OCI-LY1 (cell line): Measurements from ENCODE around the gene TEX26.

Experiments
- H2AFZ ChIP-seq: fragments of 200-600 bp; sonication (generic), shearing (Covaris generic); 2 replicates; pipeline ENCODE4 v1.6.0; 2014; ENCODE audit warnings: antibody characterized with exemption, mild to moderate bottlenecking, low read length
- H3F3A ChIP-seq: fragments of 200-600 bp; sonication (generic), shearing (Covaris generic); 2 replicates; pipeline ENCODE4 v1.6.0; 2014; ENCODE audit warnings: mild to moderate bottlenecking, antibody characterized with exemption, low read length, moderate library complexity; ENCODE audit not compliant: insufficient read depth
- H3K27ac ChIP-seq: fragments of 200-600 bp; sonication (generic); 2 replicates; pipeline ENCODE4 v1.5.1; 2014; ENCODE audit warnings: low read length, mixed run types, mild to moderate bottlenecking, low read depth; ENCODE audit not compliant: poor library complexity, severe bottlenecking
- H3K27me3 ChIP-seq: fragments of 200-600 bp; sonication (generic); 2 replicates; pipeline ENCODE4 v1.6.0; 2014; ENCODE audit warnings: antibody characterized with exemption, mild to moderate bottlenecking, low read length, moderate library complexity; ENCODE audit not compliant: insufficient read depth
- H3K36me3 ChIP-seq: fragments of 200-600 bp; sonication (generic); 2 replicates; pipeline ENCODE4 v1.6.1; 2014; ENCODE audit warnings: mild to moderate bottlenecking, antibody characterized with exemption, low read length, moderate library complexity, mixed read lengths; ENCODE audit not compliant: insufficient read depth
- H3K4me1 ChIP-seq: fragments of 200-600 bp; sonication (generic); 2 replicates; pipeline ENCODE4 v1.5.1; 2014; ENCODE audit warnings: mild to moderate bottlenecking, low read length, moderate library complexity; ENCODE audit not compliant: insufficient read depth, severe bottlenecking
- H3K4me2 ChIP-seq: fragments of 200-600 bp; sonication (generic), shearing (Covaris generic); 2 replicates; pipeline ENCODE4 v1.6.1; 2014; ENCODE audit warnings: low read length
- H3K4me3 ChIP-seq: fragments of 200-600 bp; sonication (generic); 2 replicates; pipeline ENCODE4 v1.5.1; 2014; ENCODE audit warnings: low read length, low read depth, mild to moderate bottlenecking, mixed read lengths; ENCODE audit not compliant: poor library complexity, severe bottlenecking
- H3K79me2 ChIP-seq: fragments of 200-600 bp; shearing (Covaris generic); 2 replicates; pipeline ENCODE4 v1.6.1; 2016; ENCODE audit warnings: mixed run types, low read length, mixed read lengths; ENCODE audit not compliant: insufficient read depth
- H3K9ac ChIP-seq: fragments of 200-600 bp; sonication (generic), shearing (Covaris generic); 2 replicates; pipeline ENCODE4 v1.6.1; 2014; ENCODE audit warnings: mild to moderate bottlenecking, low read length, mixed read lengths
- H3K9me2 ChIP-seq: fragments of 200-600 bp; sonication (generic), shearing (Covaris generic); 2 replicates; pipeline ENCODE4 v1.6.1; 2014; ENCODE audit warnings: low read depth, mild to moderate bottlenecking, low read length, mixed read lengths
- H3K9me3 ChIP-seq: fragments of 200-600 bp; shearing (Covaris generic); 2 replicates; pipeline ENCODE4 v1.6.1; 2014; ENCODE audit warnings: low read length, mixed read lengths
- H4K20me1 ChIP-seq: fragments of 200-600 bp; sonication (generic), shearing (Covaris generic); 2 replicates; pipeline ENCODE4 v1.6.0; 2016; ENCODE audit warnings: mild to moderate bottlenecking, low read length; ENCODE audit not compliant: insufficient read depth
- CTCF ChIP-seq: fragments of 200-600 bp; sonication (generic), shearing (Covaris generic); IDR thresholded peaks from 2 replicates; pipeline ENCODE4 v1.5.1; 2017; ENCODE audit warnings: mild to moderate bottlenecking, antibody characterized with exemption, low read length, moderate library complexity, mixed read lengths
- EZH2 ChIP-seq: fragments of 200-600 bp; sonication (generic), shearing (Covaris generic); IDR thresholded peaks from 2 replicates; pipeline ENCODE4 v1.8.0; 2017; ENCODE audit warnings: borderline replicate concordance, mixed run types, mild to moderate bottlenecking, antibody characterized with exemption, low read length, moderate library complexity, mixed read lengths

Gene TEX26

GRCh38 chr13:30934803-30935202 is 2.3 kb downstream of the TEX26 start:
- Histone ChIP-seq H3K9me2 (no peaks in the 10 kb centered on the region), H3K27ac (no peak overlapping the region), H3K79me2 (no peaks in the 10 kb centered on the region), H2AFZ (no peak overlapping the region), H4K20me1 (no peaks in the 10 kb centered on the region), H3K4me2 (no peak overlapping the region), H3F3A (no peaks in the 10 kb centered on the region), H3K36me3 (no peaks in the 10 kb centered on the region), H3K27me3 (no peaks in the 10 kb centered on the region; the same call in 1 of the 2 replicates), H3K9me3 (no peaks in the 10 kb centered on the region), H3K4me1 (no peaks in the 10 kb centered on the region), H3K4me3 (no peak overlapping the region), H3K9ac (no peak overlapping the region)
- TF ChIP-seq CTCF = no peak
- no peak for TF ChIP-seq EZH2

GRCh38 chr13:30936971-30937370 is 4.5 kb downstream of the TEX26 start:
- H3F3A ChIP-seq = no peaks in the 10 kb centered on the region
- H3K4me3 ChIP-seq = no peak overlapping the region
- H3K36me3 ChIP-seq = no peaks in the 10 kb centered on the region
- no peak overlapping the region for H2AFZ ChIP-seq
- H3K27me3 ChIP-seq = no peaks in the 10 kb centered on the region; the same call in 1 of the 2 replicates
- H3K9ac ChIP-seq = no peak overlapping the region
- no peaks in the 10 kb centered on the region for H4K20me1 ChIP-seq
- H3K79me2 ChIP-seq = no peaks in the 10 kb centered on the region
- no peaks in the 10 kb centered on the region for H3K9me2 ChIP-seq
- no peak overlapping the region for H3K4me2 ChIP-seq
- no peaks in the 10 kb centered on the region for H3K4me1 ChIP-seq
- H3K9me3 ChIP-seq = no peaks in the 10 kb centered on the region
- H3K27ac ChIP-seq = no peak overlapping the region
- no peak for TF ChIP-seq EZH2
- TF ChIP-seq CTCF = no peak

- no peaks in the 10 kb centered on the region for H3K9me3 ChIP-seq
- H3K4me3 ChIP-seq = no peak overlapping the region
- no peaks in the 10 kb centered on the region for H4K20me1 ChIP-seq
- no peak overlapping the region for H3K4me2 ChIP-seq
- no peak overlapping the region for H2AFZ ChIP-seq
- H3K27ac ChIP-seq = no peak overlapping the region
- TF ChIP-seq EZH2 = no peak
- no peak for TF ChIP-seq CTCF
- H3K9ac ChIP-seq = no peak overlapping the region
- no peaks in the 10 kb centered on the region for H3K79me2 ChIP-seq
- H3K27me3 ChIP-seq = no peaks in the 10 kb centered on the region
- no peaks in the 10 kb centered on the region for H3K4me1 ChIP-seq
- no peaks in the 10 kb centered on the region for H3F3A ChIP-seq
- H3K36me3 ChIP-seq = no peaks in the 10 kb centered on the region
- no peaks in the 10 kb centered on the region for H3K9me2 ChIP-seq
Measured at GRCh38 chr13:30943881-30944280, 11.4 kb downstream of the TEX26 start.
